HCT116 (cell line): ENCODE measurements around the gene KCTD15. TPM values are rescaled to one million over a fixed set of nuclear protein-coding genes. Genes with fewer than 3 reads are reported as not detected.

ENCODE experiments used
- ATAC-seq: fragments of 200-7000 bp; cut with Tn5 transposase; 2 replicates; pipeline ENCODE4 v1.9.1; 2020; ENCODE audit warnings: mild to moderate bottlenecking, moderate library complexity
- BruUV-seq: library from RNA; stranded (reverse); fragments of 400-500 nt; replicated peaks from 2 replicates; lab custom pipeline; 2021; lab: Mats Ljungman, UMichigan
- CTCF ChIA-PET: fragments of 300-600 bp; sonication (Branson Sonifier 250); formaldehyde crosslinking; loops from one replicate; lab custom pipeline; 2021; ENCODE audit warnings: antibody characterized with exemption; lab: Charles Lee
- POLR2A ChIA-PET: fragments of 300-600, 350-600 bp; sonication (Branson Sonifier 250); formaldehyde crosslinking; loops from one replicate; lab custom pipeline; 2021; ENCODE audit warnings: antibody characterized with exemption; lab: Charles Lee
- RAD21 ChIA-PET, 2 experiments: fragments of 300-600 bp; sonication (Branson Sonifier 250); formaldehyde crosslinking; loops; one replicate each; lab custom pipeline; 2023; ENCODE audit warnings: low total read pairs in 2 of 2; ENCODE audit not compliant: uncharacterized antibody in 2 of 2, unreplicated experiment in 2 of 2, low non-redundant PET in 1 of 2; lab: Charles Lee
- DNase-seq: peaks from one replicate; pipeline ENCODE4 v3.0.0-alpha.2; 2010; ENCODE audit warnings: low read depth, low spot score
- H2AFZ ChIP-seq: fragments of 200-600 bp; shearing (Covaris generic), sonication (generic); 2 replicates; pipeline ENCODE4 v1.6.1; 2017; ENCODE audit warnings: low read depth, mixed run types, mixed read lengths, antibody characterized with exemption, low read length; ENCODE audit not compliant: poor library complexity, severe bottlenecking
- H3K27ac ChIP-seq: 2 replicates; pipeline ENCODE4 v1.5.1; 2012; ENCODE audit warnings: low read depth, low read length
- H3K27me3 ChIP-seq: fragments of 200-600 bp; sonication (generic); 2 replicates; pipeline ENCODE4 v1.6.1; 2016; ENCODE audit warnings: mixed run types, low read length, mixed read lengths; ENCODE audit not compliant: insufficient read depth
- H3K36me3 ChIP-seq, 2 experiments: fragments of 200-500 bp in 1 of 2; fragments of 200-600 bp in 1 of 2; sonication (Bioruptor generic) in 1 of 2; sonication (generic) in 1 of 2; 2 replicates each; pipeline versions ENCODE4 v1.5.1 to v1.6.1; 2014 to 2016; ENCODE audit warnings: low read length in 2 of 2, inconsistent platforms in 1 of 2, mixed read lengths in 1 of 2, mixed run types in 1 of 2; ENCODE audit not compliant: insufficient read depth in 2 of 2, control insufficient read depth in 1 of 2
- H3K4me1 ChIP-seq, 2 experiments: fragments of 200-600 bp in 1 of 2; sonication (generic) in 1 of 2; 2 replicates each; pipeline versions ENCODE4 v1.5.1 to v1.6.1; 2012 to 2017; ENCODE audit warnings: low read length in 2 of 2, inconsistent platforms in 1 of 2, mild to moderate bottlenecking in 1 of 2, mixed read lengths in 1 of 2, mixed run types in 1 of 2, moderate library complexity in 1 of 2; ENCODE audit not compliant: insufficient read depth in 2 of 2, control insufficient read depth in 1 of 2
- H3K4me2 ChIP-seq: fragments of 200-600 bp; sonication (generic); 2 replicates; pipeline ENCODE4 v1.6.1; 2017; ENCODE audit warnings: mixed run types, low read length, mixed read lengths
- H3K4me3 ChIP-seq, 2 experiments: fragments of 200-600 bp in 1 of 2; sonication (generic) in 1 of 2; replicated peaks in 1 of 2; 2 replicates each; pipeline ENCODE4 v1.5.1; 2011 to 2016; ENCODE audit warnings: low read length in 2 of 2, control low read depth in 1 of 2, low read depth in 1 of 2, mild to moderate bottlenecking in 1 of 2, mixed read lengths in 1 of 2, mixed run types in 1 of 2
- H3K79me2 ChIP-seq: fragments of 200-600 bp; sonication (generic); 2 replicates; pipeline ENCODE4 v1.6.1; 2017; ENCODE audit warnings: mild to moderate bottlenecking, mixed run types, low read length, moderate library complexity, mixed read lengths; ENCODE audit not compliant: insufficient read depth
- H3K9ac ChIP-seq: fragments of 200-600 bp; sonication (generic); 2 replicates; pipeline ENCODE4 v1.6.1; 2016; ENCODE audit warnings: low read length, mixed read lengths
- H3K9me2 ChIP-seq: fragments of 200-600 bp; sonication (generic), shearing (Covaris generic); 2 replicates; pipeline ENCODE4 v1.6.1; 2017; ENCODE audit warnings: mixed run types, mild to moderate bottlenecking, moderate library complexity; ENCODE audit not compliant: insufficient read depth
- H3K9me3 ChIP-seq, 2 experiments: fragments of 200-500 bp in 1 of 2; fragments of 200-600 bp in 1 of 2; sonication (Bioruptor generic) in 1 of 2; sonication (generic) in 1 of 2; 2 replicates each; pipeline ENCODE4 v1.6.1; 2014 to 2017; ENCODE audit warnings: low read length in 2 of 2, mixed read lengths in 2 of 2, inconsistent platforms in 1 of 2, low read depth in 1 of 2, mild to moderate bottlenecking in 1 of 2, mixed run types in 1 of 2, moderate library complexity in 1 of 2; ENCODE audit not compliant: control insufficient read depth in 1 of 2, insufficient read depth in 1 of 2
- H4K20me1 ChIP-seq: fragments of 200-600 bp; sonication (generic), shearing (Covaris generic); 2 replicates; pipeline ENCODE4 v1.6.1; 2017; ENCODE audit warnings: mixed run types, mild to moderate bottlenecking, moderate library complexity; ENCODE audit not compliant: insufficient read depth
- CBX3 ChIP-seq: IDR thresholded peaks from 2 replicates; pipeline ENCODE4 v1.6.1; 2012; ENCODE audit warnings: low read depth
- CEBPB ChIP-seq: IDR thresholded peaks from 2 replicates; pipeline ENCODE4 v1.6.1; 2012; ENCODE audit warnings: low read depth
- CTCF ChIP-seq, 3 experiments: fragments of 200-600 bp in 1 of 3; sonication (generic) in 1 of 3; IDR thresholded peaks in 2 of 3; conservative IDR thresholded peaks in 1 of 3; 2 replicates each; pipeline ENCODE4 v1.5.1; 2012 to 2017; ENCODE audit warnings: low read depth in 2 of 3, low read length in 2 of 3, antibody characterized with exemption in 1 of 3, borderline replicate concordance in 1 of 3, control low read depth in 1 of 3, mild to moderate bottlenecking in 1 of 3, mixed read lengths in 1 of 3, mixed run types in 1 of 3, moderate library complexity in 1 of 3; ENCODE audit not compliant: insufficient read depth in 1 of 3
- EGR1 ChIP-seq: IDR thresholded peaks from 2 replicates; pipeline ENCODE4 v1.6.1; 2012; ENCODE audit warnings: low read depth
- EZH2 ChIP-seq: fragments of 200-600 bp; sonication (generic); IDR thresholded peaks from 2 replicates; pipeline ENCODE4 v1.6.1; 2017; ENCODE audit warnings: antibody characterized with exemption, mixed run types
- EZH2phosphoT487 ChIP-seq: fragments of 200-600 bp; IDR thresholded peaks from 2 replicates; pipeline ENCODE4 v1.6.1; 2018; ENCODE audit warnings: antibody characterized with exemption, borderline replicate concordance
- JUND ChIP-seq: IDR thresholded peaks from 2 replicates; pipeline ENCODE4 v1.6.1; 2012
- MAX ChIP-seq: IDR thresholded peaks from 2 replicates; pipeline ENCODE4 v1.6.1; 2012
- POLR2AphosphoS5 ChIP-seq: IDR thresholded peaks from 2 replicates; pipeline ENCODE4 v1.6.1; 2011; ENCODE audit warnings: mild to moderate bottlenecking, low read depth, low read length, moderate library complexity
- RAD21 ChIP-seq: IDR thresholded peaks from 2 replicates; pipeline ENCODE4 v1.6.1; 2012; ENCODE audit warnings: low read depth, mild to moderate bottlenecking
- REST ChIP-seq: IDR thresholded peaks from 2 replicates; pipeline ENCODE4 v1.6.1; 2012; ENCODE audit warnings: low read depth
- ZNF274 ChIP-seq: fragments of 200-500 bp; sonication (Bioruptor generic); IDR thresholded peaks from 2 replicates; pipeline ENCODE4 v1.6.1; 2014; ENCODE audit warnings: mild to moderate bottlenecking, low read depth, low read length, inconsistent platforms
- intact Hi-C: fragments of 100-400 bp; cut with micrococcal nuclease; formaldehyde crosslinking; loops from 2 replicates; pipeline ENCODE4 v1.10.0; 2022
- total RNA-seq: library from RNA; stranded (reverse); gene quantifications from one replicate; pipeline ENCODE4 v1.2.1, GENCODE V29; 2021; ENCODE audit not compliant: unreplicated experiment

KCTD15 gene
- total RNA-seq, 1 experiment from 2014 or later = 29.2 TPM

- peak overlapping the region; percentile 83 for H3K27ac ChIP-seq
- POLR2A ChIA-PET = interaction anchor here (0.5 kb wide), 1 partner anchor 27 kb away, joined by 3 read pairs; no protein-coding TSS in a partner anchor
- H3K9me2 ChIP-seq = no peaks in the 10 kb centered on the region
- no peaks in the 10 kb centered on the region for H3K79me2 ChIP-seq
- peak overlapping the region; percentile 2 for H2AFZ ChIP-seq
- H3K4me2 ChIP-seq = peak overlapping the region; percentile 85
- CTCF ChIA-PET = interaction anchor here (0.7 to 2.2 kb wide), 5 partner anchors 17 to 422 kb away, joined by 3 to 15 read pairs (median 5); no protein-coding TSS in a partner anchor
- H4K20me1 ChIP-seq = no peaks in the 10 kb centered on the region
- peaks cover 7 to 15% of the 10 kb centered on the region in 2 experiments; a peak in 3 of 4 replicates for H3K4me1 ChIP-seq
- peak overlapping the region; percentile 72 for H3K9ac ChIP-seq
- no peaks in the 10 kb centered on the region for H3K27me3 ChIP-seq
- BruUV-seq = TSS peak; percentile 79
- TF ChIP-seq ZNF274 (no peak), POLR2AphosphoS5 (no peak), EZH2phosphoT487 (no peak), MAX (no peak), JUND (no peak), CEBPB (no peak), CTCF (IDR thresholded peaks at IDR 0.05 in 2 of 3, conservative IDR thresholded peaks at IDR 0.05 in 1 of 3; ENCODE audit: borderline replicate concordance in 1 of 3, insufficient read depth in 1 of 3, low read depth in 2 of 3, low read length in 2 of 3) (no peak), CBX3 (no peak), EGR1 (no peak), RAD21 (no peak), REST (no peak), EZH2 (no peak)
- intact Hi-C loops = loop anchor here (5.0 kb wide), 1 partner anchor 202 kb away; no protein-coding TSS in a partner anchor
- ATAC-seq (no peak), DNase-seq (no peak)
- peak overlapping the region; percentile 59 to 65 for H3K4me3 ChIP-seq
- H3K9me3 ChIP-seq = no peaks in the 10 kb centered on the region
- no peaks in the 10 kb centered on the region for H3K36me3 ChIP-seq
- RAD21 ChIA-PET = interaction anchor here in 1 of 2 experiments (1.1 kb wide), 1 partner anchor 301 kb away, joined by 3 read pairs; no protein-coding TSS in a partner anchor
Measured at GRCh38 chr19:33794683-33795369, 1.8 kb upstream of the KCTD15 start.
